GM23338 (cell line): ENCODE results near the gene FARSA.

Experiments
- CREB1 ChIP-seq: fragments of 250-450 bp; sonication (Bioruptor Pico); IDR thresholded peaks from 2 replicates; pipeline ENCODE4 v1.5.0; 2020; ENCODE audit warnings: low read depth, mild to moderate bottlenecking, moderate library complexity
- JUNB ChIP-seq: IDR thresholded peaks from one replicate; pipeline ENCODE4 v1.6.1; 2016; ENCODE audit warnings: antibody characterized with exemption; ENCODE audit not compliant: unreplicated experiment
- POLR2AphosphoS5 ChIP-seq: IDR thresholded peaks from 2 replicates; pipeline ENCODE4 v1.6.1; 2016; ENCODE audit warnings: antibody characterized with exemption, low read depth
- ZNF331 ChIP-seq: fragments of 250-450 bp; sonication (Bioruptor Pico); IDR thresholded peaks from 2 replicates; pipeline ENCODE4 v1.5.0; 2020; ENCODE audit warnings: low read depth, mild to moderate bottlenecking, moderate library complexity
- TF ChIP-seq, protein P1 (sequence below), 2 experiments: fragments of 200-600 bp in 1 of 2; sonication (generic) in 1 of 2; conservative IDR thresholded peaks; 2 replicates each; pipeline versions ENCODE4 v1.5.1 to v1.6.1; 2016 to 2017; ENCODE audit warnings: antibody characterized with exemption in 2 of 2, low read depth in 2 of 2, mild to moderate bottlenecking in 2 of 2, moderate library complexity in 1 of 2

DNA sequence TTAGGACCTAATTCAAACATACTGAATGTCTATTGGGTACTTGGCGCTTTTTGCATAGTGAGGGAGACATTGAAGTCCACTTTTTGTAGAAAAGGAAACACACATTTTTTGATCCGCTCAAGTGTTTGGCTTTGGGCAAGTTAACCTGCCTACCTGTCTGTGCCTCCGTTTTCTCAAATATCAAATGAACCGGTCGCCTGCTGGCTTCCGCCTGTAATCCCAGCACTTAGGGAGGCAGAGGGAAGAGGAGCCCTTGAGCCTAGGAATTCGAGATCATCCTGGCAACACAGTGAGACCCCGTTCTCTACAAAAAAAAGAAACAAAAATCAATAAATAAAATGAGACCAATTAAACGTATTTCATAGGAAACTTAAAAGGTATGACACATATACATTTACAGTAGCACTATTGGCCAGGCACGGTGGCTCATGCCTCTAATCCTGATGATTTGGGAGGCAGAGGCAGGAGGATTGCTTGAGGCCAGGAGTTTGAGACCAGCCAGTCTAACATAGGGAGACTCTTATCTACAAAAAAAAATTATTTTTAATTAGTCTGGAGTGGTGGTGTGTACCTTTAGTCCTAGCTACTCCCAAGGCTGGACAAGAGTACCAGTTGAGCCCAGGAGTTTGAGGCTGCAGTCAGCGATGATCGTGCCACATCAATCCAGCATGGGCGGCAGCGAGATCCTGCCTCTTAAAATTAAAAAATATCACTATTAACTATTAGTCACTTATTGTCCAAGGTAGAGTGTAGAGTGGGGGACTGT lies 13.4 kb upstream of the FARSA start:
- TF ChIP-seq, protein P1, sequence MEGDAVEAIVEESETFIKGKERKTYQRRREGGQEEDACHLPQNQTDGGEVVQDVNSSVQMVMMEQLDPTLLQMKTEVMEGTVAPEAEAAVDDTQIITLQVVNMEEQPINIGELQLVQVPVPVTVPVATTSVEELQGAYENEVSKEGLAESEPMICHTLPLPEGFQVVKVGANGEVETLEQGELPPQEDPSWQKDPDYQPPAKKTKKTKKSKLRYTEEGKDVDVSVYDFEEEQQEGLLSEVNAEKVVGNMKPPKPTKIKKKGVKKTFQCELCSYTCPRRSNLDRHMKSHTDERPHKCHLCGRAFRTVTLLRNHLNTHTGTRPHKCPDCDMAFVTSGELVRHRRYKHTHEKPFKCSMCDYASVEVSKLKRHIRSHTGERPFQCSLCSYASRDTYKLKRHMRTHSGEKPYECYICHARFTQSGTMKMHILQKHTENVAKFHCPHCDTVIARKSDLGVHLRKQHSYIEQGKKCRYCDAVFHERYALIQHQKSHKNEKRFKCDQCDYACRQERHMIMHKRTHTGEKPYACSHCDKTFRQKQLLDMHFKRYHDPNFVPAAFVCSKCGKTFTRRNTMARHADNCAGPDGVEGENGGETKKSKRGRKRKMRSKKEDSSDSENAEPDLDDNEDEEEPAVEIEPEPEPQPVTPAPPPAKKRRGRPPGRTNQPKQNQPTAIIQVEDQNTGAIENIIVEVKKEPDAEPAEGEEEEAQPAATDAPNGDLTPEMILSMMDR (conservative IDR thresholded peaks at IDR 0.05; ENCODE audit: low read depth in 2 of 2), result no peak
- TF ChIP-seq POLR2AphosphoS5, result no peak
- TF ChIP-seq ZNF331 (CRISPR knock-in tag), result no peak
- no peak for TF ChIP-seq JUNB
- no peak for TF ChIP-seq CREB1 (CRISPR knock-in tag)
